Renal cortex interstitium (tissue), 15 donors: ENCODE data around the gene ADAM17. TPM values are rescaled to one million over a fixed set of nuclear protein-coding genes. Genes with fewer than 3 reads are reported as not detected.
"Not testable (repeated sequence)": the region's sequence is repeated elsewhere in the genome, so short reads cannot be mapped to it uniquely, and the experiment has no call there.

ENCODE experiments used
- DNase-seq, 11 donors: peaks; one replicate each; pipeline ENCODE4 v3.0.0-alpha.2; 2013; ENCODE audit warnings: low read depth in 9 of 11, low spot score in 4 of 11; ENCODE audit errors: extremely low read depth in 1 of 11
- long read RNA-seq, 16 experiments: transcript quantifications; one replicate each; lab custom pipeline, GENCODE V29; 2026
- polyA plus RNA-seq, 3 donors: library from polyadenylated mRNA; unstranded; fragments of 120-200 nt; gene quantifications; one replicate each; pipeline ENCODE4 v1.2.1, GENCODE V29; 2013; ENCODE audit not compliant: insufficient read length in 3 of 3

ADAM17 gene
- polyA plus RNA-seq = 10 to 100 TPM; 38.0 to 45.6 (median 42.1) TPM
- long read RNA-seq, donor 1, partial matches to known transcripts = 0 of 3 reads
- long read RNA-seq, donor 1, other reads (novel, unspliced or antisense) = 0 of 3 reads
- long read RNA-seq, donor 2, full-length matches to known transcripts = 3 of 3 reads
- long read RNA-seq, donor 2, partial matches to known transcripts = 0 of 3 reads
- long read RNA-seq, donor 2, other reads (novel, unspliced or antisense) = 0 of 3 reads
- long read RNA-seq, donor 3, full-length matches to known transcripts = 3 of 3 reads
- long read RNA-seq, donor 3, partial matches to known transcripts = 0 of 3 reads
- long read RNA-seq, donor 3, other reads (novel, unspliced or antisense) = 0 of 3 reads
- long read RNA-seq, donor 4, full-length matches to known transcripts = 3 of 3 reads
- long read RNA-seq, donor 4, partial matches to known transcripts = 0 of 3 reads
- long read RNA-seq, donor 4, other reads (novel, unspliced or antisense) = 0 of 3 reads
- long read RNA-seq, donor 5 = 0 reads
- long read RNA-seq, donor 6, partial matches to known transcripts = 0 of 3 reads
- long read RNA-seq, donor 6, other reads (novel, unspliced or antisense) = 0 of 3 reads
- long read RNA-seq, donor 7, full-length matches to known transcripts = 4 of 4 reads
- long read RNA-seq, donor 7, partial matches to known transcripts = 0 of 4 reads
- long read RNA-seq, donor 7, other reads (novel, unspliced or antisense) = 0 of 4 reads
- long read RNA-seq, donor 8, full-length matches to known transcripts = 4 of 4 reads
- long read RNA-seq, donor 8, partial matches to known transcripts = 0 of 4 reads
- long read RNA-seq, donor 8, other reads (novel, unspliced or antisense) = 0 of 4 reads
- long read RNA-seq, donor 9, full-length matches to known transcripts = 2 of 2 reads
- long read RNA-seq, donor 9, partial matches to known transcripts = 0 of 2 reads
- long read RNA-seq, donor 9, other reads (novel, unspliced or antisense) = 0 of 2 reads
- long read RNA-seq, donor 10, full-length matches to known transcripts = 3 of 3 reads
- long read RNA-seq, donor 10, partial matches to known transcripts = 0 of 3 reads
- long read RNA-seq, donor 10, other reads (novel, unspliced or antisense) = 0 of 3 reads
- long read RNA-seq, donor 11, full-length matches to known transcripts = 3 of 3 reads
- long read RNA-seq, donor 11, partial matches to known transcripts = 0 of 3 reads
- long read RNA-seq, donor 11, other reads (novel, unspliced or antisense) = 0 of 3 reads
- long read RNA-seq, donor 12, partial matches to known transcripts = 0 of 2 reads
- long read RNA-seq, donor 12, other reads (novel, unspliced or antisense) = 0 of 2 reads
- long read RNA-seq, donor 13, full-length matches to known transcripts = 7 of 7 reads
- long read RNA-seq, donor 13, partial matches to known transcripts = 0 of 7 reads
- long read RNA-seq, donor 13, other reads (novel, unspliced or antisense) = 0 of 7 reads
- long read RNA-seq, donor 14, full-length matches to known transcripts = 3 of 3 reads
- long read RNA-seq, donor 14, partial matches to known transcripts = 0 of 3 reads
- long read RNA-seq, donor 14, other reads (novel, unspliced or antisense) = 0 of 3 reads
- long read RNA-seq, donor 15, full-length matches to known transcripts = 3 of 3 reads
- long read RNA-seq, donor 15, partial matches to known transcripts = 0 of 3 reads
- long read RNA-seq, donor 15, other reads (novel, unspliced or antisense) = 0 of 3 reads
- long read RNA-seq, donor 16, full-length matches to known transcripts = 5 of 45 reads
- long read RNA-seq, donor 16, partial matches to known transcripts = 40 of 45 reads
- long read RNA-seq, donor 16, other reads (novel, unspliced or antisense) = 0 of 45 reads

- peak; percentile 79 to 94 (median 91) for DNase-seq
These were observed at the start of gene ADAM17 for GRCh38 chr2:9555297-9556120. Gene ADAM17 (minus strand): TSS chr2:9555830. CDS start chr2:9555605, 225 bp downstream.

DNA sequence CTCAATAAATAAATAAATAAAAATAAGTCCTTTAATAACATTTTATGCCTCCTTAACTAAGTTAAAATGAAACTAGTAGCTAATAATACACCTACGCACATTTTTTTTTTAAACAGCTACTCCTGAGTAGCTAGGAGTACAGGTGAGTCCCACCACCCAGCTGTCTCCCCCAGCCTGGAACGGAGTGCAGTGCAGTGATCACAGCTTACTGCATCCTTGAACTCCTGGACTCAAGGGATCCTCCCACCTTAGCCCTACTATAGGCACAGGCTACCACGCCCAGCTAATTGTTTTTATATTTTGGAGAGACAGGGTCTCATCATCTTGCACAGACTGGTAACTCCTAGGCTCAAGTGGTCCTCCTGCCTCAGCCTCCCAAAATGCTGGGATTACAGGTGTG is 46.8 kb upstream of the ADAM17 start:
- DNase-seq = no peak

DNA sequence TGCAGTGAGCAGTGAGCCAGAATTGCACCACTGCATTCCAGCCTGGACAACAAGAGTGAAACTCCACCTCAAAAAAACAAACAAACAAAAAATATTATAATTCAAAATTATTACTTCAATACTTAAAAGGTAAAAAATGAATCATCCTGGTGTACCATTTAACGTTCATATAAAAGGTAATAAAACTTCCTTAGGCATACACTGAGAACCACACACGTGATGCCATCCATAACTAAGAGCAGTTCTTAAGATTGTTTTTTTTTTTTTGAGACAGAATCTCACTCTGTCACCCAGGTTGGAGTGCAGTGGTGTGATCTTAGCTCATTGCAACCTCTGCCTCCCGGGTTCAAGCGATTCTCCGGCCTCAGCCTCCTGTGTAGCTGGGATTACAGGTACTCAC is 45.8 kb upstream of the ADAM17 start:
- DNase-seq = no peak

- no peak for DNase-seq
These were observed 43.8 kb upstream of the ADAM17 start for GRCh38 chr2:9599430-9599829.

DNA sequence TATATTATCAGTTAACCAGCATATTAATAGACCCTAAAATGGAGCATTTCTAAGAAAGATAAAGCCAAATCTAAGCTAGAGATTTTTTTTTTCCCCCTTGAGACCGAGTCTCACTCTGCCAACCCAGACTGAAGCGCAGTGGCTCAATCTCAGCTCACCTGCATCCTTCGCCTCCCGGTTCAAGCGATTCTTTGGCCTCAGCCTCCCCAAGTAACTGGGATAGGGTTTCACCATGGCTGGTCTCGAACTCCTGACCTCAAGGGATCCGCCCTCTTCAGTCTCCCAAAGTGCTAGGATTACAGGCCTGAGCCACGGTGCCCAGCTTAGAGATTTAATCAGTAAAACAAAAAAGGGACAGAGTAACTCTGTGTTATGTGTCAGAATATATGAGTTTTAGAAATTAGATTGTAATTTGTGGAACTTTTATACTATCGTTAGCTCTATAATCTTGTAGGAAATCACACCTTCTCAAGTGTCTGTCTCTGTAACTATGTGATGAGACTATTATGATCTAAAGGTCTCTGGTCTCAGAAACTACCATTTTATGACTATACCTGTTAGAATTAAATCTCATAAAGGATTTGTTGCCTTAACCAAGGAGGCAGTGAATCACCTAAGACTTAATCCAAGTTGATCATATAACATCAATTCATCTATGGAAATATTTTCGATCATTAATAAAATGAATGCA is 41.1 kb upstream of the ADAM17 start:
- no peak for DNase-seq

DNA sequence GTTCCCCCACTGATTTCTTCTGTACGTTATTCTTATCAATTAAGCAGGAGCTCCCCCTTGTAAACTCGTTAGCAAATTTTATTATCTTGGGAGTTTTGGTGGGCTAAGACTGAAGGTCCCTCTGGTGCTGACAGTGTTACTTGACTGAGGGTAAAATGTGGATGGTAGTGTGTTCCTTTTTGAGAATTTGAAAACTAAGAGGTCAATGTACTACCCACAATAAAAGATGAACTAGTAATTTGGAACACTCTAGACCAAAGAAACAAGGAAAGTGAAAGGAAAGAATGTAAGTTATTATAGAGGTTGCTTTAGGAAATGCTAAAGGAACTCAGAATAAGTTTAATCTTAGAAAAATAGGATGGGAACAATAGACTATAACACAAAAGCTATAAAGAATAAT is 40.1 kb upstream of the ADAM17 start:
- no peak for DNase-seq

- not testable (repeated sequence) for DNase-seq
These were observed 39.6 kb upstream of the ADAM17 start for GRCh38 chr2:9595256-9595655.

- no peak for DNase-seq
These were observed 38.9 kb upstream of the ADAM17 start for GRCh38 chr2:9594366-9595054.

DNA sequence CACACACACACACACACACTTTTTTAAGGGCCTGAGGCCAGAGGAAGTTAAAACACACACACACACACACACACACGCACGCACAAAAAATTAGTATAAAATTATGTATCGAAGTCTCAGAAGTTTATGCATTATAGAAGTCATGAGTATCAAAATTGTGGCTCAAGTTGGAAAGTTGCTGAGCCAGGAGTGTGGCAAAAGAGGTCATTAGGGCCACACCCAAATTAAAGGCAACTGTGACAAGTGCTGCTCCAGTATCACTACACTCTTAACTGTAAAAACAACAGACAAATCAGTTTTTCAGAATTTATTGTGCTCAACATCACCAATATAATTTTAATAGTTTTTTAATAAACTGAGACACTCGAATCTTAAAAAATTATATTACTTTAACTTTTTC is 38.3 kb upstream of the ADAM17 start:
- no peak for DNase-seq

DNA sequence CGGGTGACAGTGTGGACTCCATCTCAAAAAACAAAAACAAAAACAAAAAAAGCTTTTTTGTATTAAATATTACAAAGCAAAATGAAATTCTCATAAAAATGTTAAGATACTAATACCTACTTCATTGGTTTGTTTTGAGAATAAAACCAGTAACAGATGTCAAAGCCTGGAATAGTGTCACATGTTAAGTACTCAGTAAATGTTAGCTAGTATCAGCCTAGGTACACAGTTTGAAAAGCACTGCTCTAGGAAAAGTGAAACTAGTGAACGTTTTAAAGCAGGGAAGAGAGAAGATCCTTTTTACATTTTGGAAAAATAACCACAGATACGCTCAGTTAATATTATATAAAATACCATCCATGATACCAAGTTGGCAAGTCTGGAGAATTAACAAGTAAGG is 37.1 kb upstream of the ADAM17 start:
- DNase-seq = no peak

DNA sequence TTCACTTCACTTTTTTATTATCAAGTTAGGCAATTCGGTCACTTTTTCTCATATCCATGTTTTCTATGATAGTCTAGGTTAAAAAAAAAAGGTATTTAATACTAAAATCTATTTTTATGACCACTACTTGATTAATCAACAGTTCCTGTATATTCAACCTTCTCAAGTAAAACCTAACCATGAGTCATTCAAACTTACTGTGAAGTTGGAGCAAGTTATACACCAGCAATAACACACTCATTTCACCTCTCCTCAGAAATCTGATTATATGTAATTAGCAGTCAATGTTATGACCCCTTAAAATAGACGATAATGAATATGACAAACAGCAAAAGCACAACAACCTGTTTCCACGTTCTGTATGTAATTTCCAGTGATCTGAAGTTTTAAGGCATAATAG is 35.0 kb upstream of the ADAM17 start:
- no peak for DNase-seq

DNA sequence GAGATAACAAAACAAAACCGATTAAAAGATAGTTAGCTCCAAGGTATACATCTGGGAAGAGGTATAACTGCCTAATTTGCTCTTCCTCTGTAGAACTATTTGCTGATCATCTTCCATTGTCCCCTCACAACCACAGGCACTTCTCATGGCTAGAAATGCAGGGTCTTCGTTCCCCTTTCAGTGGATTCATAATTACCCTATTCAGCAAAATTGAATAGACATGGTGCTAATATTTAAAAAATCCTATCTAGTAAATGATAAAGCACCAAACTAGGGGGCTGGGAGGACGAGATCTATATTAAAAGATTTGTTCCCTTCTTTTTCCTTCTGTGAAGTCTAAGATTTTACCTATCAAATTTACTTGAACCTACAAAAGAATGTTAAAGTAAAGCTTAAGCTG is 30.8 kb upstream of the ADAM17 start:
- DNase-seq = no peak

DNA sequence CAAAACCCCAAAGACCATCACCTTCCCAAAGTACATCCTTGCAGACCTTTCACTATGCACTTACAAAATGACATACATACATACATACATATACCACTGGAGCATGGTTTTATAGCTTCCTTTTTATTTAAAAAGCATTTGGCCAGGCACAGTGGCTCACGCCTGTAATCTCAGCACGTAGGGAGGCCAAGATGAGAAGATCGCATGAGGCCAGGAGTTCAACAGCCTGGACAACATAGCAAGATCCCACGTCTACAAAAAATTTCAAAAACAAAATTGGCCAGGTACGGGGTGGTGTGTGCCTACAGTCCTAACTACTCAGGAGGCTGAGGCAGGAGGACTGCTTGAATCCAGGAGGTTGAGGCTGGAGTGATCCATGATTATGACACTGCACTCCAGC is 29.9 kb upstream of the ADAM17 start:
- no peak for DNase-seq

DNA sequence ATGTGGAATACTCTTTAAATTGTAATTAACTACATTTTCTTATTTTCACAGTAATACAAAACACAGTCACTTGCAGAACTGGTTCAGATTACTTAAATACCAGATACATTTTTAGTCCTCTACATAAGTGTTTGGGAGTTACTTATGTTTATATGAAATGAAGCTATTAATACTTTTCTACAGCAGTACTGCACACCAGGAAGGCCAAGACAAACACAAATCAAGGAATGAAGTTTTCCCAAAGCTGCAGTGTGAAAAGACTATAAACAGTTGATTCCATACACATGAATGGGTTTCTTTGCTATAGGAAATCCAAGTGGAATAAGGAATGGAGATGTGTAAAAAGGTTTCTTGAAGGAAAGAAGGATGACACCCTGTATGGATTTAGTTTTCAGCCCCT is 29.3 kb upstream of the ADAM17 start:
- DNase-seq = not testable (repeated sequence)

GRCh38 chr2:9582624-9583023 is 27.0 kb upstream of the ADAM17 start:
- DNase-seq = no peak
